Mammary epithelial cell (primary cell): ENCODE measurements around the gene BZW2.

Source experiments
- CTCF ChIP-seq, 2 donors: IDR thresholded peaks in 1 of 2; conservative IDR thresholded peaks in 1 of 2; 2 replicates each; pipeline ENCODE4 v1.5.1; 2011 to 2012; ENCODE audit warnings: inconsistent platforms in 2 of 2, low read length in 2 of 2, mild to moderate bottlenecking in 2 of 2, control low read depth in 1 of 2, low read depth in 1 of 2; ENCODE audit not compliant: insufficient read depth in 1 of 2; ENCODE audit errors: extremely low read depth in 1 of 2
- EZH2 ChIP-seq: IDR thresholded peaks from 2 replicates; pipeline ENCODE4 v1.6.1; 2012; ENCODE audit warnings: low read length, inconsistent platforms, borderline replicate concordance

- TF ChIP-seq CTCF (conservative IDR thresholded peaks at IDR 0.05 in 1 of 2, IDR thresholded peaks at IDR 0.05 in 1 of 2; ENCODE audit: extremely low read depth in 1 of 2, insufficient read depth in 1 of 2, low read depth in 1 of 2, low read length in 2 of 2), result no peak
- no peak for TF ChIP-seq EZH2
These were observed 96.6 kb downstream of the BZW2 start for GRCh38 chr7:16742547-16742946.
